IMR-90 (cell line): ENCODE measurements around the gene RALGAPA2. TPM values are rescaled to one million over a fixed set of nuclear protein-coding genes. Genes with fewer than 3 reads are reported as not detected.

ENCODE experiments used
- ATAC-seq: fragments of 200-7000 bp; cut with Tn5 transposase; 2 replicates; pipeline ENCODE4 v1.9.1; 2020; ENCODE audit warnings: low read depth, mild to moderate bottlenecking, moderate library complexity
- BruUV-seq: library from RNA; stranded (reverse); fragments of 400-500 nt; replicated peaks from 2 replicates; lab custom pipeline; 2021; lab: Mats Ljungman, UMichigan
- CTCF ChIA-PET: fragments of 300-600 bp; formaldehyde crosslinking; extraction: SDS; loops from one replicate; lab custom pipeline; 2021; ENCODE audit warnings: antibody characterized with exemption; lab: Yijun Ruan, JAX
- POLR2A ChIA-PET: fragments of 300-600 bp; sonication (Branson Sonifier 250); formaldehyde crosslinking; loops from one replicate; lab custom pipeline; 2022; ENCODE audit warnings: antibody characterized with exemption; ENCODE audit not compliant: unreplicated experiment; lab: Charles Lee
- DNase-seq: peaks from one replicate; pipeline ENCODE4 v3.0.0; 2013
- H2AFZ ChIP-seq: replicated peaks from 2 replicates; pipeline ENCODE3; 2013; ENCODE audit warnings: low read length, mild to moderate bottlenecking; ENCODE audit not compliant: poor library complexity
- H2AK5ac ChIP-seq: 2 replicates; pipeline ENCODE4 v1.6.1; 2013; ENCODE audit warnings: low read depth, low read length, inconsistent platforms
- H2AK9ac ChIP-seq: replicated peaks from 2 replicates; pipeline ENCODE3; 2013; ENCODE audit warnings: mild to moderate bottlenecking, low read depth, low read length, moderate library complexity; ENCODE audit not compliant: poor library complexity
- H2BK120ac ChIP-seq: 2 replicates; pipeline ENCODE4 v1.6.1; 2013; ENCODE audit warnings: low read depth, low read length, inconsistent platforms
- H2BK15ac ChIP-seq: 3 replicates; pipeline ENCODE4 v1.6.1; 2013; ENCODE audit warnings: low read depth, low read length, inconsistent platforms
- H2BK20ac ChIP-seq: 2 replicates; pipeline ENCODE4 v1.6.1; 2013; ENCODE audit warnings: low read depth, mild to moderate bottlenecking, inconsistent platforms, low read length, moderate library complexity
- H2BK5ac ChIP-seq: 2 replicates; pipeline ENCODE4 v1.6.1; 2013; ENCODE audit warnings: mild to moderate bottlenecking, low read depth, low read length, inconsistent platforms; ENCODE audit not compliant: poor library complexity, severe bottlenecking
- H3K14ac ChIP-seq: replicated peaks from 2 replicates; pipeline ENCODE4 v1.6.1; 2013; ENCODE audit warnings: low read depth, low read length, inconsistent platforms
- H3K18ac ChIP-seq: 2 replicates; pipeline ENCODE4 v1.6.1; 2013; ENCODE audit warnings: low read depth, low read length, control low read depth
- H3K23ac ChIP-seq: 2 replicates; pipeline ENCODE4 v1.6.1; 2013; ENCODE audit warnings: low read depth, low read length, inconsistent platforms
- H3K27ac ChIP-seq: 2 replicates; pipeline ENCODE4 v1.5.1; 2013; ENCODE audit warnings: mild to moderate bottlenecking, control low read depth, low read length; ENCODE audit not compliant: insufficient read depth
- H3K27me3 ChIP-seq: 2 replicates; pipeline ENCODE4 v1.6.1; 2013; ENCODE audit warnings: low read length; ENCODE audit not compliant: control insufficient read depth, insufficient read depth
- H3K36me3 ChIP-seq: 2 replicates; pipeline ENCODE4 v1.6.1; 2013; ENCODE audit warnings: low read length, mixed read lengths; ENCODE audit not compliant: control insufficient read depth, insufficient read depth
- H3K4ac ChIP-seq: 2 replicates; pipeline ENCODE4 v1.6.1; 2013; ENCODE audit warnings: low read depth, low read length, inconsistent platforms
- H3K4me1 ChIP-seq: 2 replicates; pipeline ENCODE4 v1.6.1; 2013; ENCODE audit warnings: low read length, mixed read lengths; ENCODE audit not compliant: control insufficient read depth, insufficient read depth
- H3K4me2 ChIP-seq: 2 replicates; pipeline ENCODE4 v1.6.1; 2013; ENCODE audit warnings: low read depth, mild to moderate bottlenecking, control low read depth, low read length, moderate library complexity
- H3K4me3 ChIP-seq: 2 replicates; pipeline ENCODE4 v1.5.1; 2013; ENCODE audit warnings: low read depth, mild to moderate bottlenecking, control low read depth, low read length, moderate library complexity; ENCODE audit not compliant: insufficient read depth
- H3K56ac ChIP-seq: 2 replicates; pipeline ENCODE4 v1.6.1; 2013; ENCODE audit warnings: low read length, inconsistent platforms; ENCODE audit not compliant: insufficient read depth; ENCODE audit errors: extremely low read depth
- H3K79me1 ChIP-seq, 2 experiments: 2 replicates each; pipeline ENCODE4 v1.6.1; 2013; ENCODE audit warnings: low read length in 2 of 2, inconsistent platforms in 1 of 2, low read depth in 1 of 2
- H3K9ac ChIP-seq: 2 replicates; pipeline ENCODE4 v1.6.1; 2013; ENCODE audit warnings: low read depth, low read length, control low read depth
- H3K9me1 ChIP-seq: 2 replicates; pipeline ENCODE4 v1.6.1; 2013; ENCODE audit warnings: low read length, inconsistent platforms; ENCODE audit not compliant: insufficient read depth
- H3K9me3 ChIP-seq: 2 replicates; pipeline ENCODE4 v1.6.1; 2013; ENCODE audit warnings: low read length; ENCODE audit not compliant: control insufficient read depth, insufficient read depth
- H4K20me1 ChIP-seq: 2 replicates; pipeline ENCODE4 v1.6.1; 2013; ENCODE audit warnings: low read length, inconsistent platforms; ENCODE audit not compliant: insufficient read depth
- H4K5ac ChIP-seq: 2 replicates; pipeline ENCODE4 v1.6.1; 2013; ENCODE audit warnings: mild to moderate bottlenecking, low read depth, low read length, control low read depth
- H4K8ac ChIP-seq, 2 experiments: 2 replicates each; pipeline ENCODE4 v1.6.1; 2013; ENCODE audit warnings: low read depth in 2 of 2, low read length in 2 of 2, control low read depth in 1 of 2, inconsistent platforms in 1 of 2
- H4K91ac ChIP-seq: 2 replicates; pipeline ENCODE4 v1.6.1; 2013; ENCODE audit warnings: low read depth, low read length, inconsistent platforms; ENCODE audit not compliant: insufficient read depth
- CEBPB ChIP-seq: IDR thresholded peaks from 2 replicates; pipeline ENCODE4 v1.6.1; 2012; ENCODE audit warnings: low read depth, low read length, improper control_type of control experiment
- CTCF ChIP-seq: conservative IDR thresholded peaks from 2 replicates; pipeline ENCODE4 v1.5.1; 2012; ENCODE audit warnings: mild to moderate bottlenecking, low read depth, low read length, improper control_type of control experiment
- MXI1 ChIP-seq: IDR thresholded peaks from 2 replicates; pipeline ENCODE4 v1.6.1; 2012; ENCODE audit warnings: low read depth, mild to moderate bottlenecking, low read length, moderate library complexity, borderline replicate concordance
- NFE2L2 ChIP-seq: fragments of 150-350 bp; IDR thresholded peaks from 2 replicates; pipeline ENCODE4 v1.6.1; 2016; ENCODE audit warnings: low read depth, mild to moderate bottlenecking, low read length
- POLR2A ChIP-seq: IDR thresholded peaks from 2 replicates; pipeline ENCODE4 v1.6.1; 2012; ENCODE audit warnings: mild to moderate bottlenecking, low read depth, low read length
- RAD21 ChIP-seq: IDR thresholded peaks from 2 replicates; pipeline ENCODE4 v1.6.1; 2012; ENCODE audit warnings: low read length, improper control_type of control experiment
- WGBS, 2 experiments: methylation state at CpG; one replicate each; pipeline versions ENCODE4 v1.1.5 to v1.1.7; 2013; ENCODE audit warnings: missing lambda C conversion rate in 2 of 2; ENCODE audit not compliant: insufficient read length in 1 of 2; ENCODE audit errors: extremely low coverage in 2 of 2; 5-methylcytosine and 5-hydroxymethylcytosine counted together
- dilution Hi-C: fragments of 300-500 bp; cut with HindIII; formaldehyde crosslinking; loops from one replicate; pipeline ENCODE4 v1.14.3; 2018; ENCODE audit warnings: low sequenced_read_pairs; ENCODE audit not compliant: unreplicated experiment
- in situ Hi-C: fragments of 300-500 bp; cut with MboI; formaldehyde crosslinking; loops from 3 replicates; pipeline ENCODE4 v1.14.3; 2019; ENCODE audit warnings: low sequenced_read_pairs, inconsistent platforms, mixed read lengths
- intact Hi-C: fragments of 100-400 bp; cut with micrococcal nuclease; formaldehyde crosslinking; loops from 2 replicates; pipeline ENCODE4 v1.10.0; 2022
- polyA plus RNA-seq, 3 experiments: library from polyadenylated mRNA; depleted of rRNA; stranded (reverse); fragments of >200 nt; gene quantifications; 2 replicates each; pipeline ENCODE4 v1.2.3, GENCODE V29; 2012; ENCODE audit warnings: low replicate concordance in 1 of 3
- total RNA-seq: library from RNA; depleted of rRNA; stranded (reverse); fragments of >200 nt; gene quantifications from 2 replicates; pipeline ENCODE4 v1.2.3, GENCODE V29; 2012

The RALGAPA2 gene
- total and polyA plus RNA-seq, 2 of the 4 experiments (the other 2 are of a cell fraction), result 1.3 to 3.9 TPM

- no peaks in the 10 kb centered on the region for H3K27me3 ChIP-seq
- no peaks in the 10 kb centered on the region for H3K36me3 ChIP-seq
- H4K91ac ChIP-seq, result 0 out of 2 replicates have a peak overlapping the region, but pooled peaks have one; percentile 20
- H2AK9ac ChIP-seq, result no peak overlapping the region
- H3K79me1 ChIP-seq, result no peaks in the 10 kb centered on the region
- H4K8ac ChIP-seq, result 0 out of 4 replicates have a peak overlapping the region, but pooled peaks of 1 of the 2 experiments have one; percentile 20
- ATAC-seq, result peak; percentile 76
- peak overlapping the region; percentile 46 for H2BK5ac ChIP-seq
- H2AFZ ChIP-seq, result peak overlapping the region; percentile 60
- H2BK20ac ChIP-seq, result peak overlapping the region; percentile 72
- TF ChIP-seq MXI1, result no peak
- no peak for TF ChIP-seq CTCF
- no peak for TF ChIP-seq CEBPB
- no peak for TF ChIP-seq NFE2L2
- TF ChIP-seq RAD21, result no peak
- TF ChIP-seq POLR2A, result no peak
- H3K27ac ChIP-seq, result no peak overlapping the region
- 0 out of 2 replicates have a peak overlapping the region, but pooled peaks have one; percentile 24 for H4K5ac ChIP-seq
- in situ Hi-C loops (no loop called here), intact Hi-C loops (no loop called here), dilution Hi-C loops (no loop called here)
- H3K14ac ChIP-seq, result peak overlapping the region; percentile 5; the same call in 1 of the 2 replicates
- peak overlapping the region; percentile 35 for H2BK120ac ChIP-seq
- no peak overlapping the region for H3K4me3 ChIP-seq
- ChIA-PET CTCF (interaction anchor here (0.7 to 1.3 kb wide), 3 partner anchors 13 to 62 kb away, joined by 3 to 6 read pairs (median 3); no protein-coding TSS in a partner anchor), POLR2A (no interaction called here)
- peaks cover 17% of the 10 kb centered on the region for H3K9me1 ChIP-seq
- DNase-seq, result peak; percentile 82
- WGBS, 2 experiments, result no CpG with 5 or more reads among the region's 5 CpGs
- H3K4me1 ChIP-seq, result peaks cover 26% of the 10 kb centered on the region
- BruUV-seq, result no TSS peak
- H2AK5ac ChIP-seq, result peak overlapping the region; percentile 67
- no peak overlapping the region for H3K9ac ChIP-seq
- peak overlapping the region; percentile 70; the same call in 1 of the 2 replicates for H3K4me2 ChIP-seq
- H3K4ac ChIP-seq, result 0 out of 2 replicates have a peak overlapping the region, but pooled peaks have one; percentile 12
- H3K18ac ChIP-seq, result peak overlapping the region; percentile 46; the same call in 1 of the 2 replicates
- peak overlapping the region; percentile 5; the same call in 1 of the 2 replicates for H3K56ac ChIP-seq
- H3K9me3 ChIP-seq, result no peaks in the 10 kb centered on the region
- 0 out of 2 replicates have a peak overlapping the region, but pooled peaks have one; percentile 25 for H3K23ac ChIP-seq
- H4K20me1 ChIP-seq, result no peaks in the 10 kb centered on the region
- peak overlapping the region; percentile 40; the same call in 1 of the 3 replicates for H2BK15ac ChIP-seq
Observed at GRCh38 chr20:20491110-20491783, 221.2 kb downstream of the RALGAPA2 start.
